ENCODE data around the gene BDH1.
"Not testable (repeated sequence)": the region's sequence is repeated elsewhere in the genome, so short reads cannot be mapped to it uniquely, and the experiment has no call there.

BDH1 gene

DNA sequence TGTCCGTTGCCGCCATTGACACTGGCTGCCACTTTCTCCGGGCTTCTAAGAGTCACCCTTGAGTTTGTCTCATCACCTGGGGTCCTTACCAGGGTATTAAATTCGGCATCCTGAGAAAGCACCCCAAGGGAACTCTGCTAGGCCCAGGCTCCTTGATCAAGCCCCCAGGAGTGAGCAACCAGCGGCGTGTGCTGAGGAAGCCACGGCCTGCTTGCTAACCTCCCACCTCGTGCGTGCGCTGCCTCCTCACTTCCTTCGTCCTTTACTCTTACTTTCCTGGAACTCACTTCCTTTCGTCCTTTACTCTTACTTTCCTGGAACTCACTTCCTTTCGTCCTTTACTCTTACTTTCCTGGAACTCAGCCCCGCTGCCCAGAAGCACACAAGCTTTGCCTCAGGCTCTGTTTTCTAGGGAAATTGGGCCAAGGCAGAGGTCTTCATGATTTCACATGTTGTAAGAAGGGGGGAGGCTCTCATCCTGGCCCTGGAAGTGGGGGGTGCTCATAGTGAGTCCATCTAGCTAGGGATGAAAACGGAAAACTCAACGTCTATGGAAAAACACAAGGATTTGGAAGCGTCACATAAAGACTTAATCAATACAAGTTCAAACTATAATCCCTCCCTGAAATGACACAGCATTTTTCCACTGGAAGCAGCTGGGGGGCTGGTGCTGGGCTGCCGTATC, 36.7 kb upstream of the BDH1 start:
- TF ChIP-seq, protein P1, sequence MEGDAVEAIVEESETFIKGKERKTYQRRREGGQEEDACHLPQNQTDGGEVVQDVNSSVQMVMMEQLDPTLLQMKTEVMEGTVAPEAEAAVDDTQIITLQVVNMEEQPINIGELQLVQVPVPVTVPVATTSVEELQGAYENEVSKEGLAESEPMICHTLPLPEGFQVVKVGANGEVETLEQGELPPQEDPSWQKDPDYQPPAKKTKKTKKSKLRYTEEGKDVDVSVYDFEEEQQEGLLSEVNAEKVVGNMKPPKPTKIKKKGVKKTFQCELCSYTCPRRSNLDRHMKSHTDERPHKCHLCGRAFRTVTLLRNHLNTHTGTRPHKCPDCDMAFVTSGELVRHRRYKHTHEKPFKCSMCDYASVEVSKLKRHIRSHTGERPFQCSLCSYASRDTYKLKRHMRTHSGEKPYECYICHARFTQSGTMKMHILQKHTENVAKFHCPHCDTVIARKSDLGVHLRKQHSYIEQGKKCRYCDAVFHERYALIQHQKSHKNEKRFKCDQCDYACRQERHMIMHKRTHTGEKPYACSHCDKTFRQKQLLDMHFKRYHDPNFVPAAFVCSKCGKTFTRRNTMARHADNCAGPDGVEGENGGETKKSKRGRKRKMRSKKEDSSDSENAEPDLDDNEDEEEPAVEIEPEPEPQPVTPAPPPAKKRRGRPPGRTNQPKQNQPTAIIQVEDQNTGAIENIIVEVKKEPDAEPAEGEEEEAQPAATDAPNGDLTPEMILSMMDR (IDR thresholded peaks at IDR 0.05), result no peak
- H3K27ac ChIP-seq, result no peak overlapping the region
- DNase-seq, result no peak
- no peaks in the 10 kb centered on the region for H3K4me1 ChIP-seq
- H3K4me3 ChIP-seq, result no peak overlapping the region
- intact Hi-C loops (cut with DNase I; ENCODE audit: low total_unique reads), result no loop called here
- H3K27me3 ChIP-seq, result no peaks in the 10 kb centered on the region
- H3K9me3 ChIP-seq, result no peaks in the 10 kb centered on the region
- H3K36me3 ChIP-seq, result peaks cover 0 to 4% (median 0%) of the 10 kb centered on the region in 3 donors

DNA sequence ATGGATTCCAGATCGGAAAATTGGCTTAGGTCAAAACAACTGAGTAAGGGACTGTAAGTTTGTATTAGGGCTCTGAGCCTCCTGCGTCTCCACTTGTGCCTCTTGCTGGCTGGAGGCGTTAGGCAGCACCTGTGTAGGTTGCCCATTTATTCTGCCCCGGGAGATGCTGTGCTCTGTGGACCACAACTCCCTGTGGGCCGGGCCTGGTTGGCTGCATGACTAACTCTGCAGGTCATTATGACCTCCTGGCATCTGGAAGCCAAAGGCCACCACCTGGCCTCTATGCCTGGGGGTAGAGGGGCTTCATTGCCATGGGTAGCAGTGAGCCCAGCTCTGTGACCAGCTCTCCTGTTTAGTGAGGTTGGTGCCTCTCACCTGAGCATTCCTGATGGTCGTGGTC, 36.0 kb upstream of the BDH1 start:
- no peaks in the 10 kb centered on the region for H3K9me3 ChIP-seq
- no peaks in the 10 kb centered on the region for H3K27me3 ChIP-seq
- no peak for DNase-seq
- H3K27ac ChIP-seq, result no peak overlapping the region
- H3K4me1 ChIP-seq, result no peaks in the 10 kb centered on the region
- H3K4me3 ChIP-seq, result no peak overlapping the region
- intact Hi-C loops (cut with DNase I; ENCODE audit: low total_unique reads), result no loop called here
- H3K36me3 ChIP-seq, result peaks cover 0 to 4% (median 0%) of the 10 kb centered on the region in 3 donors
- TF ChIP-seq, protein P1 (IDR thresholded peaks at IDR 0.05), result no peak

DNA sequence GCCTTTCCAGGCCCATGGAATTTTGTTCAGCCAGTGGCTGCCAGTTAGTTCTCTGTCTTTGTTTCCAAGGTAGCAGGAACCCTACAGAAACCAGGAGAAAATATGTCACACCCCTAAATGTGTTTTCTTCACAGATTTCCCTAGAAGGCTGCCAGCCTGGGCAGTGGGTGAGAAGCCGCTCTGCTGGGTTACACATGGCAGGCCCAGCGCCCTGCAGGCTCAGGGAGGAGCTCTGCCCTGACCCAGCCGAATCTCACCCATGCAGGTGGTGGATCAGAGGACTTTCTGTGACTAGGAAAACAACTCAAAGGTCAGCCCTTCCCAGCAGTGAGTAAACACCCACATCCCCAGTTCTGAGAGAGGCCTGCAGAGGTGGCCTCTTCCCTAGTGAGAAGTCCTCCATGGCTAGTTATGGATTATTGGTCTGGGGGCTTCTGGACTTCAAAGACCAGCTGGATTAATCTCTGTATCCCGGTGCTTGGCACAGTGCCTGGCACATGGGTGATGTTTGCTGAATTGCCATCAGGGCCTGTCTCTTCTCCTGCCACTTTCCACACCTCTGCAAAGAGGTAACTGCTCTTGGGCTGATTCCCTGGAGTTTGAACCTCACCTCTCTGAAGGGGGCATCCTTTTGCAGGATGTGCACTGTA, 34.7 kb upstream of the BDH1 start:
- TF ChIP-seq, protein P1 (IDR thresholded peaks at IDR 0.05), result no peak
- no peaks in the 10 kb centered on the region for H3K27me3 ChIP-seq
- no peak overlapping the region for H3K27ac ChIP-seq
- no peaks in the 10 kb centered on the region for H3K4me1 ChIP-seq
- H3K9me3 ChIP-seq, result no peaks in the 10 kb centered on the region
- intact Hi-C loops (cut with DNase I; ENCODE audit: low total_unique reads), result no loop called here
- peaks cover 0 to 4% (median 0%) of the 10 kb centered on the region in 3 donors for H3K36me3 ChIP-seq
- no peak for DNase-seq
- H3K4me3 ChIP-seq, result no peak overlapping the region

DNA sequence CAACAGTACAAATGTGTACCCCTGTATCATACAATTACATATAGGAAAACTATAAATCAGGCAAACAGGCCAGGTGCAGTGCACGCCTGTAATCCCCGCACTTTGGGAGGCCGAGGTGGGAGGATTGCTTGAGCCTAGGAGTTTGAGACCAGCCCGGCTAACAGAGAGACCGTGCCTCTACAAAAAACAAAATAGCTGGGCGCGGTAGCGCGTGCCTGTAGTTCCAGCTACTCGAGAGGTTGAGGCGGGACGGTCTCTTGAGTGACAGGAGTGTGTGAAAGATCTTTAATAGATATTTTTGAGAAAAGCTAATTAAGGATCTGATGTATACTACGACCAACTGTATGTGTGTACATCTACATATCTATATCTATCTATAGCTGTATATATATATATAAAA, 33.8 kb upstream of the BDH1 start:
- intact Hi-C loops (cut with DNase I; ENCODE audit: low total_unique reads), result no loop called here
- Histone ChIP-seq H3K4me3 (no peak overlapping the region), H3K36me3 (peaks cover 0 to 4% (median 0%) of the 10 kb centered on the region in 3 donors), H3K4me1 (no peaks in the 10 kb centered on the region), H3K27me3 (no peaks in the 10 kb centered on the region), H3K27ac (no peak overlapping the region), H3K9me3 (no peaks in the 10 kb centered on the region)
- TF ChIP-seq, protein P1 (IDR thresholded peaks at IDR 0.05), result no peak
- no peak for DNase-seq

DNA sequence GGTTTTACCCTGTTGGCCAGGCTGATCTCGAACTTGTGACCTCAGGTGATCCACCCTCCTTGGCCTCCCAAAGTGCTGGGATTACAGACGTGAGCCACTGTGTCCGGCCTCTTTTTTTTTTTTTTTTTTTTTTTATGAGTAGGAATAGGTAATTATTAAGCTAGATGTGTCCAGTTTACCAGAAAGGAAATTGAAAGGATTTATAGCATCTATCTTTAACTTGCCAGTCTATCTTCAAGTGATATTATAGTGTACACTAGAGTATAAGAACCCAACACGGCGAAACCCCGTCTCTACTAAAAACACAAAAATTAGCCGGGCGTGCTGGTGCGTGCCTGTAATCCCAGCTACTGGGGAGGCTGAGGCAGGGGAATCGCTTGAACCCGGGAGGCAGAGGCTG, 31.0 kb upstream of the BDH1 start:
- H3K27me3 ChIP-seq; H3K4me1 ChIP-seq; H3K27ac ChIP-seq; H3K4me3 ChIP-seq; H3K9me3 ChIP-seq; DNase-seq; intact Hi-C loops (cut with DNase I; ENCODE audit: low total_unique reads); H3K36me3 ChIP-seq: not testable (repeated sequence)

DNA sequence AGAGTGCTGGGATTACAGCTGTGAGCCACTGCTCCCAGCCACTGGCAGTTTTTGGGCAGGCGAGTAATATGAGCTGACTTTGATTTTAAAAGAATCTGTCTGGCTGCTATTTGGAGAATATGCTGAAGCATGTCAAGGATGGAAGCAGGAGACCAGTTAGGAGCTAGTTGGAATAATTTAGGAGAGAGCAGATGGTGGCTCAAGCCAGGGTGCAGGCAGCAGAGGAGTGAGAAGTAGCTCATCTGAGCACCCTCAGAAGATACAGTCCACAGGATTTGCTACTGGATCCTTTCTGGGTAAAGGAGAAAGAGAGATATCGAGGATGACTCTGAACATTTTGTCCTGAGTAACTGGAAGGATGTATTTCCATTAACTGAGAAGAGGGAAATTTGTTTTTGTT, 30.4 kb upstream of the BDH1 start:
- H3K36me3 ChIP-seq, result no peaks in the 10 kb centered on the region
- TF ChIP-seq, protein P1 (IDR thresholded peaks at IDR 0.05), result no peak
- no peak overlapping the region for H3K27ac ChIP-seq

More for the DNA sequence above, 30.4 kb upstream of the BDH1 start:
- Histone ChIP-seq H3K9me3 (no peaks in the 10 kb centered on the region), H3K4me3 (no peak overlapping the region), H3K27me3 (no peaks in the 10 kb centered on the region), H3K4me1 (no peaks in the 10 kb centered on the region)
- intact Hi-C loops (cut with DNase I; ENCODE audit: low total_unique reads), result no loop called here
- no peak for DNase-seq
